Osteoblast (primary cell): ENCODE results near the gene TSR3. TPM values are rescaled to one million over a fixed set of nuclear protein-coding genes. Genes with fewer than 3 reads are reported as not detected.

Source experiments
- DNase-seq: peaks from one replicate; pipeline ENCODE4 v3.0.0; 2011; ENCODE audit warnings: low spot score, mixed read lengths; ENCODE audit not compliant: insufficient read length; ENCODE audit errors: missing footprints
- H2AFZ ChIP-seq: 2 replicates; pipeline ENCODE4 v1.6.0; 2011; ENCODE audit warnings: mild to moderate bottlenecking, low read length
- H3K27ac ChIP-seq: 2 replicates; pipeline ENCODE4 v1.5.1; 2011; ENCODE audit warnings: mild to moderate bottlenecking, low read depth, low read length, moderate library complexity
- H3K27me3 ChIP-seq: 2 replicates; pipeline ENCODE4 v1.6.0; 2012; ENCODE audit warnings: mild to moderate bottlenecking, control low read depth, inconsistent platforms, low read length, moderate library complexity; ENCODE audit not compliant: insufficient read depth
- H3K36me3 ChIP-seq: 2 replicates; pipeline ENCODE4 v1.5.1; 2011; ENCODE audit warnings: mild to moderate bottlenecking, low read length, control low read depth, moderate library complexity; ENCODE audit not compliant: insufficient read depth
- H3K4me1 ChIP-seq: 2 replicates; pipeline ENCODE4 v1.5.1; 2011; ENCODE audit warnings: mild to moderate bottlenecking, low read length, control low read depth, moderate library complexity; ENCODE audit not compliant: insufficient read depth
- H3K4me2 ChIP-seq: 2 replicates; pipeline ENCODE4 v1.6.0; 2011; ENCODE audit warnings: mild to moderate bottlenecking, low read length; ENCODE audit not compliant: insufficient read depth
- H3K4me3 ChIP-seq: fragments of 200-600 bp; sonication (generic); 3 replicates; pipeline ENCODE4 v1.5.1; 2012; ENCODE audit warnings: mild to moderate bottlenecking, low read length, inconsistent platforms; ENCODE audit not compliant: insufficient read depth
- H3K79me2 ChIP-seq: 2 replicates; pipeline ENCODE4 v1.6.0; 2012; ENCODE audit warnings: mild to moderate bottlenecking, low read length, control low read depth, inconsistent platforms; ENCODE audit not compliant: insufficient read depth
- H3K9me3 ChIP-seq: 2 replicates; pipeline ENCODE4 v1.5.1; 2011; ENCODE audit warnings: low read depth, low read length, control low read depth
- H4K20me1 ChIP-seq: 2 replicates; pipeline ENCODE4 v1.6.0; 2012; ENCODE audit warnings: mild to moderate bottlenecking, low read length, control low read depth; ENCODE audit not compliant: insufficient read depth
- total RNA-seq: library from RNA; depleted of rRNA; stranded (reverse); fragments of >200 nt; gene quantifications from 2 replicates; pipeline ENCODE4 v1.2.3, GENCODE V29; 2012
- TF ChIP-seq, protein P1 (sequence below): IDR thresholded peaks from 2 replicates; pipeline ENCODE4 v1.5.1; 2011; ENCODE audit warnings: mild to moderate bottlenecking, low read depth, low read length, moderate library complexity; ENCODE audit errors: extremely low read depth

Gene TSR3
- total RNA-seq, 1 donor = 53.6 TPM

DNA sequence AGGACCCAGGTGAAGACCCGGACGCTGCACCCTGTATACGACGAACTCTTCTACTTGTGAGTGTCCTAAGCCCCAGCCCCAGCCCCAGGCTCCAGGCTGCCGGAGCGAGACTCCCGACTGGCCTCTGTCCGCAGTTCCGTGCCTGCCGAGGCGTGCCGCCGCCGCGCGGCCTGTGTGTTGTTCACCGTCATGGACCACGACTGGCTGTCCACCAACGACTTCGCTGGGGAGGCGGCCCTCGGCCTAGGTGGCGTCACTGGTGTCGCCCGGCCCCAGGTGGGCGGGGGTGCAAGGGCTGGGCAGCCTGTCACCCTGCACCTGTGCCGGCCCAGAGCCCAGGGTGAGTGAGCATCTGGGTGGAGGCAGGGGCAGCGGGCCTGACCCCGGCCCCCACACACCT is 3.7 kb downstream of the TSR3 start:
- no peaks in the 10 kb centered on the region for H3K9me3 ChIP-seq
- DNase-seq = no peak
- peaks cover 20% of the 10 kb centered on the region for H3K36me3 ChIP-seq
- no peaks in the 10 kb centered on the region for H3K27me3 ChIP-seq
- peaks cover 15% of the 10 kb centered on the region for H3K4me1 ChIP-seq
- H2AFZ ChIP-seq = no peak overlapping the region
- H4K20me1 ChIP-seq = peaks cover 7% of the 10 kb centered on the region
- no peak overlapping the region for H3K27ac ChIP-seq
- TF ChIP-seq, protein P1, sequence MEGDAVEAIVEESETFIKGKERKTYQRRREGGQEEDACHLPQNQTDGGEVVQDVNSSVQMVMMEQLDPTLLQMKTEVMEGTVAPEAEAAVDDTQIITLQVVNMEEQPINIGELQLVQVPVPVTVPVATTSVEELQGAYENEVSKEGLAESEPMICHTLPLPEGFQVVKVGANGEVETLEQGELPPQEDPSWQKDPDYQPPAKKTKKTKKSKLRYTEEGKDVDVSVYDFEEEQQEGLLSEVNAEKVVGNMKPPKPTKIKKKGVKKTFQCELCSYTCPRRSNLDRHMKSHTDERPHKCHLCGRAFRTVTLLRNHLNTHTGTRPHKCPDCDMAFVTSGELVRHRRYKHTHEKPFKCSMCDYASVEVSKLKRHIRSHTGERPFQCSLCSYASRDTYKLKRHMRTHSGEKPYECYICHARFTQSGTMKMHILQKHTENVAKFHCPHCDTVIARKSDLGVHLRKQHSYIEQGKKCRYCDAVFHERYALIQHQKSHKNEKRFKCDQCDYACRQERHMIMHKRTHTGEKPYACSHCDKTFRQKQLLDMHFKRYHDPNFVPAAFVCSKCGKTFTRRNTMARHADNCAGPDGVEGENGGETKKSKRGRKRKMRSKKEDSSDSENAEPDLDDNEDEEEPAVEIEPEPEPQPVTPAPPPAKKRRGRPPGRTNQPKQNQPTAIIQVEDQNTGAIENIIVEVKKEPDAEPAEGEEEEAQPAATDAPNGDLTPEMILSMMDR = no peak
- peaks cover 31% of the 10 kb centered on the region for H3K79me2 ChIP-seq
- H3K4me2 ChIP-seq = no peak overlapping the region
- no peak overlapping the region for H3K4me3 ChIP-seq

- Histone ChIP-seq H4K20me1 (peaks cover 7% of the 10 kb centered on the region), H2AFZ (no peak overlapping the region), H3K27me3 (peaks cover 3% of the 10 kb centered on the region), H3K4me1 (peaks cover 11% of the 10 kb centered on the region), H3K36me3 (peaks cover 20% of the 10 kb centered on the region), H3K9me3 (no peaks in the 10 kb centered on the region), H3K27ac (no peak overlapping the region), H3K4me2 (no peak overlapping the region), H3K79me2 (peaks cover 25% of the 10 kb centered on the region), H3K4me3 (no peak overlapping the region)
- no peak for DNase-seq
- TF ChIP-seq, protein P1 = no peak
Observed at GRCh38 chr16:1347286-1347855, 4.3 kb downstream of the TSR3 start.

DNA sequence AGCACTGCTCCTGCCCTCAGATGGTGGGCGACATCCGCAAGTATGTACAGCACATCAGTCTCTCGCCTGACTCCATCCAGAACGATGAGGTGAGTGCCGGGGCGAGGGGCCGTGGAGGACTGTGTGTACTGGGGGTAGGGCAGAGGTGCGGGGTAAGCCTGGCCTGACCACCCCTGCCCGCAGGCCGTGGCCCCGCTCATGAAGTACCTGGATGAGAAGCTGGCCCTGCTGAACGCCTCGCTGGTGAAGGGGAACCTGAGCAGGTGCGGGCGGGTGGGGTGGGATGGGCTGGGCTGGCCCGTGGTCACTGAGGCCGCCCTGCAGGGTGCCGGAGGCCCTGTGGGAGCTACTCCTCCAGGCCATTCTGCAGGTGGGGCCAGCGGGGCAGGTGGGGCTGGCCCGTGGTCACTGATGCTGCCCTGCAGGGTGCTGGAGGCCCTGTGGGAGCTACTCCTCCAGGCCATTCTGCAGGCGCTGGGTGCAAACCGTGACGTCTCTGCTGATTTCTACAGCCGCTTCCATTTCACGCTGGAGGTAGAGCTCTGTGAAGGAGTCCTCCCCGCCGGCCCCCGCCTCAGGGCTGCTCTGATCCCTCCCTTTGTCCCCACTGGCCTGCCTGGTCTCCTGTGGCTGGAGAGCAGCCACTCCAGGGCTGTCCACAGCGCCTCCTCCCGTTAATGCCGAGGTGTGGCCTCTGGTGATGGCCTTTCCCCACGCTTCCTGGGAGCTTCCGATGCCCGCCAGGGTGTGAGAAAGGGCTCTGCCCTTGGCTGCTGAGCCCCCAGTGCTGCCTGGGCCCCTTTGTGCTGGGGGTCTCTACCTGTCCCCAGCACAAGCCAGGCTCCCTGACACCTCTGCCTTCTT is 5.0 kb downstream of the TSR3 start:
- DNase-seq = no peak

More for the DNA sequence above, 5.0 kb downstream of the TSR3 start:
- Histone ChIP-seq H3K27me3 (peaks cover 5% of the 10 kb centered on the region), H3K4me3 (no peak overlapping the region), H3K9me3 (no peaks in the 10 kb centered on the region), H4K20me1 (peaks cover 7% of the 10 kb centered on the region), H3K79me2 (peaks cover 18% of the 10 kb centered on the region), H2AFZ (no peak overlapping the region), H3K27ac (no peak overlapping the region), H3K4me2 (no peak overlapping the region), H3K36me3 (peaks cover 20% of the 10 kb centered on the region), H3K4me1 (peaks cover 9% of the 10 kb centered on the region)
- TF ChIP-seq, protein P1 = peak; percentile 26
